HUES6 (cell line): ENCODE results near the gene NOD1.
"Not testable (repeated sequence)": the region's sequence is repeated elsewhere in the genome, so short reads cannot be mapped to it uniquely, and the experiment has no call there.

Experiments used
- H3K27ac ChIP-seq: 2 replicates; pipeline ENCODE4 v1.7.0; 2013; ENCODE audit warnings: low read depth, mild to moderate bottlenecking, low read length, inconsistent platforms
- H3K27me3 ChIP-seq: 2 replicates; pipeline ENCODE4 v1.6.1; 2013; ENCODE audit warnings: low read length; ENCODE audit not compliant: control insufficient read depth, insufficient read depth
- H3K36me3 ChIP-seq: 2 replicates; pipeline ENCODE4 v1.6.1; 2013; ENCODE audit warnings: low read length; ENCODE audit not compliant: control insufficient read depth, insufficient read depth
- H3K4me1 ChIP-seq: 2 replicates; pipeline ENCODE4 v1.6.1; 2013; ENCODE audit warnings: low read length; ENCODE audit not compliant: control insufficient read depth, insufficient read depth
- H3K4me3 ChIP-seq: 2 replicates; pipeline ENCODE4 v1.5.1; 2013; ENCODE audit warnings: low read depth, low read length
- H3K9ac ChIP-seq: one replicate; pipeline ENCODE4 v1.6.1; 2013; ENCODE audit warnings: mild to moderate bottlenecking, low read length
- H3K9me3 ChIP-seq: 2 replicates; pipeline ENCODE4 v1.6.1; 2013; ENCODE audit warnings: low read depth, low read length; ENCODE audit not compliant: control insufficient read depth, insufficient read depth

Gene NOD1

DNA sequence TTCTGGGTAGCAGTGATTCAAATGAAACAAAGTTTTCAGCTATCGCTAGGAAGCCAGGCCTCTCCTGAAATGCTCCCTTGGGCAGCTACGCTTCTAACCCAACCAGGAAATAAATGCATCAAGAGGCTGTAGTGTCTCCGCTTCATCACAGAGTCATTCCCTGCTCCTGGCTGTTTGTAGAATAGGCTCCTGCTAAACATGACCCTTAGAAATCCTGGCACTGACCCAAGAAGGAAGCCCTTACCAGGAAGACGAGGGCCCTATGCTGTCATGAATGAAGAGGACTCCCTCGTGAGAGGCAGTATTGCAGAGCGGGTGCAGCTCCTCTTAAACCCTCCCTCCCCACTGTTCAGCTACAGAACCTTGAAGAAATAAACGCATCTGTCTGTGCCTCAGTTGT, 48.3 kb downstream of the NOD1 start:
- Histone ChIP-seq H3K36me3 (peaks cover 38% of the 10 kb centered on the region), H3K27me3 (no peaks in the 10 kb centered on the region), H3K27ac (no peak overlapping the region), H3K9me3 (no peaks in the 10 kb centered on the region), H3K9ac (no peak overlapping the region), H3K4me3 (no peak overlapping the region), H3K4me1 (peaks cover 16% of the 10 kb centered on the region; the same call in 1 of the 2 replicates)

DNA sequence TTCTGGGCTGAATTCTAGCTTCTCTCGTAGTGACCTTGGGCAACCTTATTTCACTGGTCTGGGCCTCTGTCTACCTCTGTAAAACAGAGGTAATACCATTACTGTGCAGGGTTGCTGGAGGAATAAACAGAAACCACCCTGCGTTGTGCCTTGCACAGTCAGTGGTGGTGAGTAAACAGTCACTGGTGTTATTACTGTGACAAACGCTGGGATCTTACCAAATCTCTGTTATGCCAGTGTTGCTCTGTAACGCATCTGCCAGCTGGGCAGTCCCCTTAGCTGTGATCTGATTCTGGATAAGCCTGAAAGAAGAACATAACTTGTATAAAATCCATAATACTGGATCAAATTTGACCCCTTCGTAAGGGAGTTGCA, 49.4 kb downstream of the NOD1 start:
- H3K4me3 ChIP-seq = no peak overlapping the region
- no peak overlapping the region for H3K9ac ChIP-seq
- no peaks in the 10 kb centered on the region for H3K9me3 ChIP-seq
- H3K27ac ChIP-seq = no peak overlapping the region
- H3K4me1 ChIP-seq = peaks cover 13% of the 10 kb centered on the region; the same call in 1 of the 2 replicates
- peaks cover 40% of the 10 kb centered on the region for H3K36me3 ChIP-seq
- H3K27me3 ChIP-seq = no peaks in the 10 kb centered on the region

DNA sequence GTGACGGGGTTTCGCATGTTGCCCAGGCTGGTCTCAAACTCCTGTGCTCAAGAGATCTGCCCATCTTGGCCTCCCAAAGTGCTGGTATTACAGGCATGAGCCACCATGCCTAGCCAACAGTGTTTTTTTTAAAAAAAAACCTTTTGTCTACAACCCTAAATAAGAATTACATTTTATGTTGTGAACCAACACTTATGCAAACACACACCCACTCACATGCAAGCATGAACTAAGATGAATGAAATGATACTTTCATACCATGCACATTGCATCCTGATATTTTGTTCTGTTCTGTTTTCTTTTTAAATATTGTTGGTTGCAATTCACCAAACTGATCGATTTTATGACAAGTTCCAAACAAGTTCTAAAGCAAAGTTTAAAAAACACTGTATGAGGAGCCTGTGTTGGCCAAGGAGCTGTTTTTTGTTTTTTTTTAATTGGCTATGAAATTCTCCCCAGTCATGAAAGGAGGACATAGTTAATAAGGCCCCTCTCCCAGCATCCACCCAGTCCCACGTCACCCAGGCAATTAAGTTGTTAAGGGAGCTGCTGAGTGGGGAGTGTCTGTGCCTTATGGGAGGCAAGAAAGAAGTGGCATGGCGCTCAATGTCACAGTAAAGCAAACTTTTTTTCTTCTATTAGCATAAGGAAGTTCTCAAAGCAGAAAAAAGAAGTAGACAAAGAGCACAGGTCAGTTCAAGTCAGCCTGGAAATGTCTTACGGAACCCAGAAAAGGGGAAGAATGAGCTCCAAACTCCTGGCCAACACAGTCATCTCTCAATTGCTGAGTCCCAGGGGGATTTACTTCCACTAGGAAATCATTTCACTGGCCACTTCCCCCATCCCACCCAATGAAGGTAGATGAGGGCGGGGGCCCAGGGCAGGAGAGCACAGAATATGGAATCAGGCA, 50.1 kb downstream of the NOD1 start:
- H3K9ac ChIP-seq = no peak overlapping the region
- no peak overlapping the region for H3K27ac ChIP-seq
- H3K4me1 ChIP-seq = peaks cover 8% of the 10 kb centered on the region; the same call in 1 of the 2 replicates
- H3K9me3 ChIP-seq = no peaks in the 10 kb centered on the region
- no peaks in the 10 kb centered on the region for H3K27me3 ChIP-seq
- H3K36me3 ChIP-seq = peaks cover 39% of the 10 kb centered on the region
- H3K4me3 ChIP-seq = no peak overlapping the region

DNA sequence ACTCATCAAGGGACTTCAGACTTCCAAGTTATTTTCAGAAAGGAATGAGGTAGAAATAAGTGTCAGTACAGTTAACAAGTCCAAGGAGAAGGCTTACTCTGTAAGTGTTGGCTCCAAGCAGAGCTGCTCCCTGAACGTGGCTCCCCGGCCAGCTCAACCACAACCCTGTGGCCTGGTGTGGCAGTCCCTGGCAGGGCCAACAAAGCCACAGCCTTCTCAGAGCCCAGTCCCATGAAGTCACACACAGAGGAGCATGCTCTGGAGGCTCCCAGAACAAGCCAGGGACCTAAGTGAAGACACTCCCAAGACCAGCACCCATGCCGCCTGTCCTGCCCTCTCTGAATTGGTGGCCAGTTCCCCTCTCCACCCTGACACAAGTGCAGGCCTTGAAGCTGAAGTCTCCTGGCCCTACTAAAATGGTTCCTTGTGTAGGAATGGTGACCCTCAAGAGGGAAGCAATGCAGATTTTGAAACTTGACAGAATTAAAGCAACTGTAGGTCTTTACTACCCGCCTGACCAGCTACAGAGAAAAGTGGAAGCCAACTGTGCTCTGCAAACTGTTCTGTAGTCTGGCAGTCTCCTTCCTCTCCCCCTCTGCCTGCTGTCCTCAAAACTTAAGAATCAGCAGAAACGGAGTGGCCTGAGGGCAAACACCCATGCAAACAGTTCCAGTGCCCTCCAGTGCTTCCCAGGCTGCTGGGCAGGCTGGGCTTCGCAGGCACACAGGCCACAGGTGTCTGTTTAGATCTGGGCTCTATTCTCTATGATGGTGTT, 51.1 kb downstream of the NOD1 start:
- no peaks in the 10 kb centered on the region for H3K9me3 ChIP-seq
- H3K4me1 ChIP-seq = no peaks in the 10 kb centered on the region; the same call in 1 of the 2 replicates
- peaks cover 39% of the 10 kb centered on the region for H3K36me3 ChIP-seq
- H3K27me3 ChIP-seq = no peaks in the 10 kb centered on the region
- H3K27ac ChIP-seq = no peak overlapping the region
- no peak overlapping the region for H3K4me3 ChIP-seq
- no peak overlapping the region for H3K9ac ChIP-seq

DNA sequence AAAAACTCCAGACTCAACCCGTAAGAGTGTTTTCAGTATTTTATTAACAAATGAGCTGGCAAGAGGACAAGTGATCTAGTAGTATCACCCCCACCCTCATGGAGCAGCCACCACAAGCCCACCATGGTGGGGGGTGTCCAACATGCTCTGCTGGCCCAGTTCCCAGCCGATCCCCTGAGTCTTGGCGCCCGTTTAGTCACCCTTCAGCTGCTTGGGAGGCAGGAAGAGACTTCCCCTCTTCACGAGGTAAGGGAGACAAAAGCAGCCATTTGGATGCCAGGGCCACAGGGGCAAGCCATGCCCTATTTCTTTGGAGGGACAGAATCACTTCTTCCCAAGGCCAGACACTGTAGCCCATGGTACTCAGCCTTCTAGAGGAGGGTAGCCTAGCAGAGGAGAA, 54.1 kb downstream of the NOD1 start:
- Histone ChIP-seq H3K27me3 (no peaks in the 10 kb centered on the region), H3K9ac (no peak overlapping the region), H3K4me3 (no peak overlapping the region), H3K36me3 (peaks cover 38% of the 10 kb centered on the region), H3K4me1 (no peaks in the 10 kb centered on the region), H3K9me3 (no peaks in the 10 kb centered on the region), H3K27ac (no peak overlapping the region)

DNA sequence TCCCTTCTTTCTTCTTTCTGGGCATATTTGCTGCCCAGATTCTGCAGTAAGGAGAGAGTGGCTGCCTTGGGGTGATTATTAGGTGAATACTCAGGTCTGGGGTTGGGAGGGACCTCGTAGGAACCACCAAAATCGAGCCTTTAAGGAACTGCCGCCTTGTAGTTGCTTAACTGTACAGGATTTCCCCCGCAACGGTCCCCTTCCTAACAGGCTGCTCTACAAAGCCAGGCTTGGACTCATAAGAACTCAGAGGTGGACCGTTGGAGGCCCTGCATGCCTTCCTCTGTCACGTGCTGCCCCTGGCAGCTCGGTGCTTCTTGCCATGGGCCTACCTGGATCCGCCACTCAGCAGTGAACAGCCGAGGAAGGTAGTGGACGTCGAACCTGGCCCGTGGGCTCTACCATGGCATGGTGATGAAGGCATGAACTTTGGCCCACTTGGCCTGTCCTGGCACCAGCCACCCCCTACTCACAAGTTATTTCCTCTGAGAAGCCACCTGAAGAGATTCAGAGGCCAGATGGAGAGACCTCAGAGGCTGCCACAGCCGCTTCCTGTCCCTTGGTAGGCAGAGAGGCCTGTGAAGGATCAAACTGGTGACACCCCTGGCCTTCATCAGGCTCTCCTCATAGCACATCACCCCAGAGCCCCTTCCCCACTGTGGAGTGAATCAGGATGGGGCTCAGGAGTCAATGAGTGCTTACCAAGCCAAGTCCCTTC, 54.6 kb downstream of the NOD1 start:
- Histone ChIP-seq H3K9ac (no peak overlapping the region), H3K4me1 (no peaks in the 10 kb centered on the region), H3K27ac (no peak overlapping the region), H3K36me3 (peaks cover 32% of the 10 kb centered on the region; the same call in 1 of the 2 replicates), H3K4me3 (no peak overlapping the region), H3K27me3 (no peaks in the 10 kb centered on the region), H3K9me3 (no peaks in the 10 kb centered on the region)

DNA sequence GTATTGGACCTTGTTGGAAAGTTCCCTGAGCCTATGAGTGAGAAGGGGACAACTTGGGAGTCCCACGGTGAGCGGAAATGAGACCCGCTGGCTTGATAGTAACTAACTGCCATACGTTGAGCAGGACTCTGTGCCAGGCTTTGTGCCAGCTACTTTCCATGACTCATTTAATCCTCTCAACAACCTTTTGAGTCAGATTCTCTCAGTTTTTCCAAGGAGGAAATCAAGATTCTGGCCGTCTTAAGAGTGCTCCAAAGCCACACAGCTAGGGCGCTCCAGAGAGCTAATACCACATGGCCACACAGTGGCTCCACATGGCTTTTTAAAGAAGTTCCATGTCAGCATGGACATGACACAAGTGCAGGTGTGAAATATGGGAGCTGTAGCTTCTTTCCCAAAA, 55.7 kb downstream of the NOD1 start:
- Histone ChIP-seq H3K9me3 (no peaks in the 10 kb centered on the region), H3K4me1 (no peaks in the 10 kb centered on the region), H3K27ac (no peak overlapping the region), H3K27me3 (no peaks in the 10 kb centered on the region), H3K9ac (no peak overlapping the region), H3K36me3 (peaks cover 28% of the 10 kb centered on the region; the same call in 1 of the 2 replicates), H3K4me3 (no peak overlapping the region)

DNA sequence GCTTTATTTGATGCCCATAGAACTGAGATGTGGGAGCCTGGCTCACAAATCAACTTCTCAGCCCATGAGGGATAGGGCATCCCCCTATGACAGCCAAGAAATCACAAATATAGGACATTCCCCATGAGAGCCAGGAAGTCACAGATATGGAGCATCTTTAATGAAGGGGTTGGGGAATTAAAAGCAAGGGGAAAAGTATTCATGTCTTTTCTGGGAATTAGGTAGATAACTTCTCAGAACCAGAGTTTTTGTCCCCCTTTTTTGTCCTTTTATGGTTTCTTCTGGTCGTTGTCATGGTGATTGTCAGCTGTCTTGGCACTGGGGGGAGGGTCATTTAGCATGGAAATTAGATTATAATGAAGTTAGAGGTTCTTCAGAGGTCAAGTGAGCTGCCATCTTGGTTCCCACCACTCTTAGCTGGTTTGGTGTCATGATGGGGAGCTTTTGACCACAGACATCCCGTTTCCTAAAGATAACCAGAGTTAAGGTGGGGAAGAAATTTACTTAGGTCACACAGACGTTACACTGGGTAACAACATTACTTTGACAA, 56.9 kb downstream of the NOD1 start:
- peaks cover 23% of the 10 kb centered on the region; the same call in 1 of the 2 replicates for H3K36me3 ChIP-seq
- H3K9ac ChIP-seq = no peak overlapping the region
- no peaks in the 10 kb centered on the region for H3K27me3 ChIP-seq
- H3K4me1 ChIP-seq = no peaks in the 10 kb centered on the region
- H3K4me3 ChIP-seq = no peak overlapping the region
- no peak overlapping the region for H3K27ac ChIP-seq
- H3K9me3 ChIP-seq = no peaks in the 10 kb centered on the region

DNA sequence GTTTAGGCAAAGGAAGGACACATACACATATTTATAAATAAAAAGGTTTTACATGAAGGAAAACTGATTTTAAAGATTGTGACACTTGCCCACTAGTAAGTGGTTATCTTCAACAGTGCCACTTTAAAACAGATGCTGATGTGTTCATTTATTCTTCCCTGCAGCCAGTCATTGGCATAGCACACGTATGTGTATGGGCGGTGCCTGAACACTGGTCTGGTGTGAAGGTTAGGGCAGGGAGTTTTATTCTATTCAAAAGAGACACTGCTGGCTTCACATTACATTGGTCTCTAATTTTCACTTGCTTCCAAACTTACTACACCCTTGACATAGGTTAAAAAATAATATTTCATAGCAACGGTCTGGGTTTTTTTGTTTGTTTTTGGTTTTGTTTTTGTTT, 57.9 kb downstream of the NOD1 start:
- no peak overlapping the region for H3K27ac ChIP-seq
- peaks cover 16% of the 10 kb centered on the region; the same call in 1 of the 2 replicates for H3K36me3 ChIP-seq
- no peaks in the 10 kb centered on the region for H3K27me3 ChIP-seq
- no peak overlapping the region for H3K9ac ChIP-seq
- H3K4me1 ChIP-seq = no peaks in the 10 kb centered on the region
- H3K9me3 ChIP-seq = no peaks in the 10 kb centered on the region
- peak overlapping the region; percentile 44; the same call in 1 of the 2 replicates for H3K4me3 ChIP-seq

DNA sequence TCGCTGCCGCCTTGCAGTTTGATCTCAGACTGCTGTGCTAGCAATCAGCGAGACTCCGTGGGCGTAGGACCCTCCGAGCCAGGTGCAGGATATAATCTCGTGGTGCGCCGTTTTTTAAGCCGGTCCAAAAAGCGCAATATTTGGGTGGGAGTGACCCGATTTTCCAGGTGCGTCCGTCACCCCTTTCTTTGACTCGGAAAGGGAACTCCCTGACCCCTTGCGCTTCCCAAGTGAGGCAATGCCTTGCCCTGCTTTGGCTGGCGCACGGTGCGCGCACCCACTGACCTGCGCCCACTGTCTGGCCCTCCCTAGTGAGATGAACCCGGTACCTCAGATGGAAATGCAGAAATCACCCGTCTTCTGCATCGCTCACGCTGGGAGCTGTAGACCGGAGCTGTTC, 58.5 kb downstream of the NOD1 start:
- H3K4me1 ChIP-seq, H3K9me3 ChIP-seq, H3K27me3 ChIP-seq, H3K27ac ChIP-seq: not testable (repeated sequence)
- Histone ChIP-seq H3K4me3 (peak overlapping the region; percentile 44; the same call in 1 of the 2 replicates), H3K36me3 (peaks cover 11% of the 10 kb centered on the region; the same call in 1 of the 2 replicates), H3K9ac (peak overlapping the region; percentile 60)
